Measurements from ENCODE around the gene IFNGR2.

DNA sequence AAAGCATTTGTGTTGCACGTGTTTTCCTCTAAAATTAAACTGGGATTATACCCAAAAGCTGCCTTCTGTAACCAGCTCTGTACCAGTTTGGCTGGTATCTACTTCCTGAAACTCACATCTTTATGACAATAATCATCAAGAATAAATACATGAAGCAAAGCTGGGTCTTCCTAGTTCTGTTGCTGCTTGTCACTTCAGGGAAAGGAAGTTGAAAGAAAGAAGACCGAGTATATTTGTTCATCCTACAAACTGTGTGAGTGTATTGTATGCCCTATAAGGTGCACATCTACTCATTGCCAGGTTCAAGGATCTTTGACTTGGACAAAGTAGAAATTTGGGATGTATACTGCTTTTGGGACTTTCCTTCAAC, 29.1 kb upstream of the IFNGR2 start:
- TF ChIP-seq CEBPG (CRISPR knock-in tag; IDR thresholded peaks at IDR 0.05), result no peak
- no peak for TF ChIP-seq MYNN (CRISPR knock-in tag; IDR thresholded peaks at IDR 0.05; ENCODE audit: low read depth)
- no peak for TF ChIP-seq POLR2A (IDR thresholded peaks at IDR 0.05; ENCODE audit: insufficient read depth in 1 of 2, low read depth in 2 of 2, low read length in 2 of 2)
- no peak for TF ChIP-seq AGO2 (optimal IDR thresholded peaks at IDR 0.05; ENCODE audit: low read depth, low read length)
- no peak for TF ChIP-seq KDM5A (IDR thresholded peaks at IDR 0.05; ENCODE audit: borderline replicate concordance, low read length)
- TF ChIP-seq ZBTB21 (CRISPR knock-in tag; IDR thresholded peaks at IDR 0.05), result no peak
- TF ChIP-seq, protein P1, sequence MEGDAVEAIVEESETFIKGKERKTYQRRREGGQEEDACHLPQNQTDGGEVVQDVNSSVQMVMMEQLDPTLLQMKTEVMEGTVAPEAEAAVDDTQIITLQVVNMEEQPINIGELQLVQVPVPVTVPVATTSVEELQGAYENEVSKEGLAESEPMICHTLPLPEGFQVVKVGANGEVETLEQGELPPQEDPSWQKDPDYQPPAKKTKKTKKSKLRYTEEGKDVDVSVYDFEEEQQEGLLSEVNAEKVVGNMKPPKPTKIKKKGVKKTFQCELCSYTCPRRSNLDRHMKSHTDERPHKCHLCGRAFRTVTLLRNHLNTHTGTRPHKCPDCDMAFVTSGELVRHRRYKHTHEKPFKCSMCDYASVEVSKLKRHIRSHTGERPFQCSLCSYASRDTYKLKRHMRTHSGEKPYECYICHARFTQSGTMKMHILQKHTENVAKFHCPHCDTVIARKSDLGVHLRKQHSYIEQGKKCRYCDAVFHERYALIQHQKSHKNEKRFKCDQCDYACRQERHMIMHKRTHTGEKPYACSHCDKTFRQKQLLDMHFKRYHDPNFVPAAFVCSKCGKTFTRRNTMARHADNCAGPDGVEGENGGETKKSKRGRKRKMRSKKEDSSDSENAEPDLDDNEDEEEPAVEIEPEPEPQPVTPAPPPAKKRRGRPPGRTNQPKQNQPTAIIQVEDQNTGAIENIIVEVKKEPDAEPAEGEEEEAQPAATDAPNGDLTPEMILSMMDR (CRISPR knock-in tag; IDR thresholded peaks at IDR 0.05), result no peak
- TF ChIP-seq, protein P2, sequence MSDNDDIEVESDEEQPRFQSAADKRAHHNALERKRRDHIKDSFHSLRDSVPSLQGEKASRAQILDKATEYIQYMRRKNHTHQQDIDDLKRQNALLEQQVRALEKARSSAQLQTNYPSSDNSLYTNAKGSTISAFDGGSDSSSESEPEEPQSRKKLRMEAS (IDR thresholded peaks at IDR 0.05), result no peak
- TF ChIP-seq ZNF274 (CRISPR knock-in tag; IDR thresholded peaks at IDR 0.05), result no peak
- TF ChIP-seq SP2 (CRISPR knock-in tag; IDR thresholded peaks at IDR 0.05), result no peak

All from HepG2 (cell line).